OCI-LY7 (cell line): ENCODE measurements around the gene OR4M1. TPM values are rescaled to one million over a fixed set of nuclear protein-coding genes. Genes with fewer than 3 reads are reported as not detected.
"Not testable (repeated sequence)": the region's sequence is repeated elsewhere in the genome, so short reads cannot be mapped to it uniquely, and the experiment has no call there.

Experiments used
- BruUV-seq: library from RNA; stranded (reverse); fragments of 400-500 nt; replicated peaks from 2 replicates; lab custom pipeline; 2021; lab: Mats Ljungman, UMichigan
- CTCF ChIA-PET: fragments of 300-600 bp; sonication (Branson Sonifier 250); formaldehyde crosslinking; loops from one replicate; lab custom pipeline; 2022; ENCODE audit warnings: antibody characterized with exemption; ENCODE audit not compliant: unreplicated experiment; lab: Charles Lee
- POLR2A ChIA-PET: fragments of 300-600 bp; sonication (Branson Sonifier 250); formaldehyde crosslinking; loops from one replicate; lab custom pipeline; 2022; ENCODE audit warnings: antibody characterized with exemption; lab: Charles Lee
- DNase-seq: peaks from one replicate; pipeline ENCODE4 v3.0.0-alpha.2; 2015; ENCODE audit warnings: low spot score
- H2AFZ ChIP-seq: fragments of 200-600 bp; sonication (generic), shearing (Covaris generic); 2 replicates; pipeline ENCODE4 v1.6.1; 2014; ENCODE audit warnings: mild to moderate bottlenecking, antibody characterized with exemption, low read length, moderate library complexity
- H3K27ac ChIP-seq: fragments of 200-600 bp; sonication (generic); 2 replicates; pipeline ENCODE4 v1.5.1; 2014; ENCODE audit warnings: mixed run types, low read depth, mild to moderate bottlenecking, moderate library complexity, low read length, inconsistent platforms; ENCODE audit not compliant: poor library complexity, severe bottlenecking
- H3K36me3 ChIP-seq: fragments of 200-600 bp; sonication (generic); 2 replicates; pipeline ENCODE4 v1.6.1; 2014; ENCODE audit warnings: mild to moderate bottlenecking, antibody characterized with exemption, low read length, moderate library complexity, mixed read lengths; ENCODE audit not compliant: insufficient read depth
- H3K4me1 ChIP-seq: fragments of 200-600 bp; sonication (generic); 2 replicates; pipeline ENCODE4 v1.5.1; 2014; ENCODE audit warnings: mild to moderate bottlenecking, low read length; ENCODE audit not compliant: insufficient read depth, poor library complexity, severe bottlenecking
- H3K4me2 ChIP-seq: fragments of 200-600 bp; sonication (generic); 2 replicates; pipeline ENCODE4 v1.6.1; 2014; ENCODE audit warnings: mild to moderate bottlenecking, low read length
- H3K4me3 ChIP-seq: fragments of 200-600 bp; sonication (generic); 2 replicates; pipeline ENCODE4 v1.5.1; 2014; ENCODE audit warnings: mild to moderate bottlenecking, low read depth, low read length; ENCODE audit not compliant: poor library complexity, severe bottlenecking
- H3K79me2 ChIP-seq: fragments of 200-600 bp; sonication (generic); 2 replicates; pipeline ENCODE4 v1.6.1; 2016; ENCODE audit warnings: low read depth, mild to moderate bottlenecking, low read length, moderate library complexity, mixed read lengths; ENCODE audit not compliant: insufficient read depth
- H3K9me2 ChIP-seq: fragments of 200-600 bp; sonication (generic); 2 replicates; pipeline ENCODE4 v1.6.1; 2016; ENCODE audit warnings: mild to moderate bottlenecking, low read length, mixed read lengths; ENCODE audit not compliant: insufficient read depth
- H3K9me3 ChIP-seq: fragments of 200-600 bp; sonication (generic); 2 replicates; pipeline ENCODE4 v1.6.1; 2014; ENCODE audit warnings: mild to moderate bottlenecking, mixed run types, low read length, mixed read lengths
- H4K20me1 ChIP-seq: fragments of 200-600 bp; sonication (generic); 2 replicates; pipeline ENCODE4 v1.6.1; 2014; ENCODE audit warnings: mild to moderate bottlenecking, antibody characterized with exemption, low read length, moderate library complexity, mixed read lengths; ENCODE audit not compliant: insufficient read depth
- EZH2phosphoT487 ChIP-seq: fragments of 200-600 bp; sonication (generic); IDR thresholded peaks from 2 replicates; pipeline ENCODE4 v1.6.1; 2018; ENCODE audit warnings: low read depth, borderline replicate concordance, mild to moderate bottlenecking, mixed run types, antibody characterized with exemption, low read length, moderate library complexity, mixed read lengths
- intact Hi-C: fragments of 100-400 bp; cut with micrococcal nuclease; formaldehyde crosslinking; loops from one replicate; pipeline ENCODE4 v1.10.0; 2022; ENCODE audit not compliant: unreplicated experiment
- total RNA-seq, 2 experiments: library from RNA; depleted of rRNA in 1 of 2; stranded (reverse); fragments of >200 nt in 1 of 2; shearing (Covaris generic) in 1 of 2; gene quantifications; 2 replicates each; pipeline ENCODE4 v1.2.3, GENCODE V29; 2014 to 2022
- TF ChIP-seq, protein P1 (sequence below): fragments of 200-600 bp; sonication (generic); conservative IDR thresholded peaks from 2 replicates; pipeline ENCODE4 v1.5.1; 2014; ENCODE audit warnings: mild to moderate bottlenecking, antibody characterized with exemption, low read length, moderate library complexity, mixed read lengths

OR4M1 gene
- total RNA-seq, 2 experiments from 2014 or later = not detected

DNA sequence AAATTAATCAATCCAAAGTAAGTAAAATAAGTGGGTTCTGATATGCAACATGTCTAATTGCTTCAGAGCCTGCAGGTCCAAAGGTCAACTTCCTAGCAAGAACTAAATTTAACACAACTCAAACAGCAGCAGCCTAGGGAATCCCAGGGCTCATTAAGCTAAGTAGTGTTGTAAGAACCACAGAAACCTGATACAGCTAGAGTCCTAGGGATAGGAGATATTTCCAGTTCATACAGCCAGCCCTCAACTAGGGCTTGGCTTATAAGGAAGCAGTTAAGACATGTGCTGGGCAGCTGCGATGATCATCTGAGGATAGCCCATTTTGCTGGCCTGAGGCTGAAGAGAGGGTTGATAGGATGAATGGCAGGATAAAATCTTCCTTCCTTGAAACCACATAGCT is 30.0 kb upstream of the OR4M1 start, which contains the start of gene OR4Q3:
OR4Q3 (plus strand) TSS at position 316 of the 400 bp plus-strand sequence.
- ChIA-PET CTCF (no interaction called here), POLR2A (interaction anchor here (1.4 kb wide), 1 partner anchor 8 kb away, joined by 4 read pairs; no protein-coding TSS in a partner anchor)
- peaks cover 12% of the 10 kb centered on the region; the same call in 1 of the 2 replicates for H3K9me3 ChIP-seq
- no peak within 1 kb of the TSS for H3K4me2 ChIP-seq
- no peaks in the 10 kb centered on the region for H4K20me1 ChIP-seq
- no TSS peak for BruUV-seq
- H3K36me3 ChIP-seq = no peaks in the 10 kb centered on the region
- TF ChIP-seq EZH2phosphoT487 = no peak
- TF ChIP-seq, protein P1, sequence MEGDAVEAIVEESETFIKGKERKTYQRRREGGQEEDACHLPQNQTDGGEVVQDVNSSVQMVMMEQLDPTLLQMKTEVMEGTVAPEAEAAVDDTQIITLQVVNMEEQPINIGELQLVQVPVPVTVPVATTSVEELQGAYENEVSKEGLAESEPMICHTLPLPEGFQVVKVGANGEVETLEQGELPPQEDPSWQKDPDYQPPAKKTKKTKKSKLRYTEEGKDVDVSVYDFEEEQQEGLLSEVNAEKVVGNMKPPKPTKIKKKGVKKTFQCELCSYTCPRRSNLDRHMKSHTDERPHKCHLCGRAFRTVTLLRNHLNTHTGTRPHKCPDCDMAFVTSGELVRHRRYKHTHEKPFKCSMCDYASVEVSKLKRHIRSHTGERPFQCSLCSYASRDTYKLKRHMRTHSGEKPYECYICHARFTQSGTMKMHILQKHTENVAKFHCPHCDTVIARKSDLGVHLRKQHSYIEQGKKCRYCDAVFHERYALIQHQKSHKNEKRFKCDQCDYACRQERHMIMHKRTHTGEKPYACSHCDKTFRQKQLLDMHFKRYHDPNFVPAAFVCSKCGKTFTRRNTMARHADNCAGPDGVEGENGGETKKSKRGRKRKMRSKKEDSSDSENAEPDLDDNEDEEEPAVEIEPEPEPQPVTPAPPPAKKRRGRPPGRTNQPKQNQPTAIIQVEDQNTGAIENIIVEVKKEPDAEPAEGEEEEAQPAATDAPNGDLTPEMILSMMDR = no peak
- no peaks in the 10 kb centered on the region for H3K79me2 ChIP-seq
- no peak for DNase-seq
- H3K4me3 ChIP-seq = no peak within 1 kb of the TSS
- no peaks in the 10 kb centered on the region for H3K9me2 ChIP-seq
- no peak within 1 kb of the TSS for H2AFZ ChIP-seq
- intact Hi-C loops = no loop called here
- no peaks in the 10 kb centered on the region for H3K4me1 ChIP-seq
- H3K27ac ChIP-seq = no peak within 1 kb of the TSS

DNA sequence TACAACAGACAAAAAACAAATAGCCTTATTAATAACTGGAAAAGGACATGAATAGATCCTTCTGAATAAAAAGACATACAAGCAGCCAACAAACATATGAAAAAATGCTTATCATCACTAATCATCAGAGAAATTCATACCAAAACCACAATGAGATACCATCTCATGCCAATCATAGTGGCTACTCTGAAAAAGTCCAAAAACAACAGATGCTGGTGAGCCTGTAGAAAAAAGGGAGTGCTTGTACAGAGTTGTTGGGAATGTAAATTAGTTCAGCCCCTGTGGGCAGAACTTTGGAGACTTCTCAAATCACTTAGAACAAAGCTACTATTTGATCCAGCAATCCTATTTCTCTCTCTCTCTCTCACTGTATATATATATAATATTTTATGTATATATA is 21.0 kb upstream of the OR4M1 start:
- H2AFZ ChIP-seq, CTCF ChIA-PET, H4K20me1 ChIP-seq, H3K9me3 ChIP-seq, H3K36me3 ChIP-seq, BruUV-seq, H3K9me2 ChIP-seq, H3K79me2 ChIP-seq, POLR2A ChIA-PET, H3K27ac ChIP-seq, H3K4me1 ChIP-seq, H3K4me3 ChIP-seq, DNase-seq, H3K4me2 ChIP-seq: not testable (repeated sequence)
- intact Hi-C loops = loop anchor here (2.0 kb wide), 1 partner anchor 20 kb away; the partner anchor contains the start of gene OR4M1

DNA sequence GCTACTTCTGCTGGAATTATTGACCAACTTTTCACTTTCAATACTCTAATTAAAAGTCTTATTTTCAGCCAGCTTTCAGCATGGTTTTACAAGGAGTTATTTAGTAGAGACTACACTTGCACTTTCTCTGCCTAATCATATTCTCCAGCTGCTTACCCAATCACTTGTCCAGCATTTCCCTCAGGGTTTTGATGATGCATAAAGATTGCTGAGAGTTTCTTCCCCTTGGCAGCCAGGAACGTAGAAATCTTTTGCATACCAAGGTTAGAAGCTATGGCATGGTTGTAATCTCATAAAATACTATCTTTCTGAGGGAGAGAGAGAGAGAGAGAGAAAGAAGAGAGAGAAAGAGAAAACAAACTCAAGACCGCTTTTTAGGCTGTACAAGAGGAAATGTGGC is 19.1 kb upstream of the OR4M1 start:
- Histone ChIP-seq H3K9me3 (0 out of 2 replicates have a peak, but pooled peaks cover 6% of the 10 kb centered on the region), H3K4me3 (no peak overlapping the region), H3K4me2 (no peak overlapping the region), H3K4me1 (no peaks in the 10 kb centered on the region), H2AFZ (no peak overlapping the region), H3K36me3 (no peaks in the 10 kb centered on the region), H3K27ac (no peak overlapping the region), H3K79me2 (no peaks in the 10 kb centered on the region), H3K9me2 (no peaks in the 10 kb centered on the region), H4K20me1 (no peaks in the 10 kb centered on the region)
- no peak for TF ChIP-seq EZH2phosphoT487
- TF ChIP-seq, protein P1 = no peak
- POLR2A ChIA-PET = no interaction called here
- intact Hi-C loops = no loop called here
- CTCF ChIA-PET = no interaction called here
- no peak for DNase-seq
- BruUV-seq = no TSS peak

DNA sequence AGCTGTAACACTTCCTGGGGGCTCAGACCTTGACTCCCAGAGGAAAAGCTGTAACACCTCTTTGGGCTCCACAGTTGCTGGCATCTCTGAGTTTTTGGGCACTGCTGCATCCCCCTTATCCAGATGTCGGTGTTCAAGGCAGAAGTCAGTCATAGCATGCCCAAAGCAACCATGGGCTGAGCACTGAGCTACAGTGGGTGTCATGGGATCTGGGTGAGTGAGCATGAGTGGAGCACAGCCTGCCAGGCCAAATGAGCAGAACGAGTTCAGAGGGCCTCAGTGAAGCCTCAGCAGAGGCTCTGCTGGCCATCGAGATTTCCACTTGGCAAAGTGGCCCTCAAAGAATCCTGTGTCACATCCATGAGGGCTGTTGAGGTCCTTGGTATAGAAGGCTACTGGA is 1.8 kb upstream of the OR4M1 start:
- H3K79me2 ChIP-seq, H3K9me2 ChIP-seq, POLR2A ChIA-PET, BruUV-seq, H2AFZ ChIP-seq, H4K20me1 ChIP-seq, H3K4me1 ChIP-seq, DNase-seq, H3K27ac ChIP-seq, H3K36me3 ChIP-seq, CTCF ChIA-PET, H3K4me3 ChIP-seq, intact Hi-C loops, H3K4me2 ChIP-seq: not testable (repeated sequence)
- peaks cover 26% of the 10 kb centered on the region; the same call in 1 of the 2 replicates for H3K9me3 ChIP-seq
